ENCODE results near the gene C15orf39. TPM values are rescaled to one million over a fixed set of nuclear protein-coding genes. Genes with fewer than 3 reads are reported as not detected.

C15orf39 gene
- total and polyA plus RNA-seq, 2 of the 13 experiments (the other 11 are each of a cell fraction or from before 2014, with no cell fraction given) = 6.2 to 13.5 TPM

- TF ChIP-seq ZNF629 (CRISPR knock-in tag; conservative IDR thresholded peaks at IDR 0.05) = no peak
- peak; percentile 40; the same call in 1 of the 2 replicates for TF ChIP-seq HIVEP1 (CRISPR knock-in tag; IDR thresholded peaks at IDR 0.05)
- peak; percentile 98 for TF ChIP-seq RBM22 (optimal IDR thresholded peaks at IDR 0.05; ENCODE audit: low read length)
- peak; percentile 9 for TF ChIP-seq RBM39 (IDR thresholded peaks at IDR 0.05; ENCODE audit: low read depth, low read length, poor library complexity, severe bottlenecking)
- TF ChIP-seq KAT7 (CRISPR knock-in tag; IDR thresholded peaks at IDR 0.05; ENCODE audit: borderline replicate concordance) = no peak
- TF ChIP-seq ZBTB40 (IDR thresholded peaks at IDR 0.05) = no peak
- TF ChIP-seq ZBTB40 (CRISPR knock-in tag; IDR thresholded peaks at IDR 0.05) = no peak
- peak; percentile 74 for TF ChIP-seq AGO2 (optimal IDR thresholded peaks at IDR 0.05; ENCODE audit: low read depth, low read length)
- TF ChIP-seq TARDBP (CRISPR knock-in tag; IDR thresholded peaks at IDR 0.05) = no peak
- TF ChIP-seq SSRP1 (CRISPR knock-in tag; IDR thresholded peaks at IDR 0.05) = peak; percentile 81
Observed at GRCh38 chr15:75213212-75213767, 11.6 kb downstream of the C15orf39 start (continued).

Measured in HepG2 (cell line).